IPS-20b (cell line): ENCODE results near the gene CDH13.

Source experiments
- H3K27ac ChIP-seq: one replicate; pipeline ENCODE4 v1.5.1; 2013; ENCODE audit warnings: low read length
- H3K27me3 ChIP-seq: 2 replicates; pipeline ENCODE4 v1.6.1; 2013; ENCODE audit warnings: mild to moderate bottlenecking, low read length, inconsistent platforms; ENCODE audit not compliant: insufficient read depth
- H3K36me3 ChIP-seq: 2 replicates; pipeline ENCODE4 v1.6.1; 2013; ENCODE audit warnings: low read depth, mild to moderate bottlenecking, inconsistent platforms, low read length, moderate library complexity; ENCODE audit not compliant: insufficient read depth
- H3K4me1 ChIP-seq: 2 replicates; pipeline ENCODE4 v1.6.1; 2013; ENCODE audit warnings: mild to moderate bottlenecking, control low read depth, inconsistent platforms, low read length, moderate library complexity; ENCODE audit not compliant: insufficient read depth
- H3K4me3 ChIP-seq: 2 replicates; pipeline ENCODE4 v1.5.1; 2013; ENCODE audit warnings: mild to moderate bottlenecking, low read length, inconsistent platforms
- H3K9ac ChIP-seq: 2 replicates; pipeline ENCODE4 v1.6.1; 2013; ENCODE audit warnings: low read depth, mild to moderate bottlenecking, inconsistent platforms, low read length, moderate library complexity
- H3K9me3 ChIP-seq: 2 replicates; pipeline ENCODE4 v1.6.1; 2013; ENCODE audit warnings: mild to moderate bottlenecking, low read depth, low read length, inconsistent platforms; ENCODE audit not compliant: insufficient read depth

Gene CDH13

GRCh38 chr16:83772806-83773205, 1146.0 kb downstream of the CDH13 start:
- Histone ChIP-seq H3K9me3 (no peaks in the 10 kb centered on the region), H3K4me3 (no peak overlapping the region), H3K4me1 (peaks cover 12% of the 10 kb centered on the region), H3K36me3 (no peaks in the 10 kb centered on the region), H3K27me3 (no peaks in the 10 kb centered on the region), H3K9ac (no peak overlapping the region), H3K27ac (no peak overlapping the region)

DNA sequence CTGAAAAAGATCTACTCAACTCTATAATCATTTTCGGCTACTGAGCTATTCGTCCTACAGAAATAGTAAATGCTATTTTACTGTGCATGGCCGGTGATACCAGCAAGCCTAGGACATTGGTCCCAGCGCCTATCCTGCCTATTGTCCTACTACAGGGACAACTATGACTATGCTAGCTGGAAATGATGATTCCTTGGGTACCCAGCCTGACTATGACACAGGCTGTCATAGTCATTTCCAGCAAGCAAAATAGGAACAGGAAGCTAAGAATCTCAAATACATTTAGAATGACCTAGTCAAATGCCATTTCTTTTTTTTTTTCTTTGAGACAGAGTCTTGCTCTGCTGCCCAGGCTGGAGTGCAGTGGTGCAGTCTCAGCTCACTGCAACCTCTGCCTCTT, 1147.3 kb downstream of the CDH13 start:
- Histone ChIP-seq H3K4me1 (peaks cover 9% of the 10 kb centered on the region), H3K4me3 (no peak overlapping the region), H3K9ac (no peak overlapping the region), H3K36me3 (no peaks in the 10 kb centered on the region), H3K27ac (no peak overlapping the region), H3K9me3 (no peaks in the 10 kb centered on the region), H3K27me3 (no peaks in the 10 kb centered on the region)

DNA sequence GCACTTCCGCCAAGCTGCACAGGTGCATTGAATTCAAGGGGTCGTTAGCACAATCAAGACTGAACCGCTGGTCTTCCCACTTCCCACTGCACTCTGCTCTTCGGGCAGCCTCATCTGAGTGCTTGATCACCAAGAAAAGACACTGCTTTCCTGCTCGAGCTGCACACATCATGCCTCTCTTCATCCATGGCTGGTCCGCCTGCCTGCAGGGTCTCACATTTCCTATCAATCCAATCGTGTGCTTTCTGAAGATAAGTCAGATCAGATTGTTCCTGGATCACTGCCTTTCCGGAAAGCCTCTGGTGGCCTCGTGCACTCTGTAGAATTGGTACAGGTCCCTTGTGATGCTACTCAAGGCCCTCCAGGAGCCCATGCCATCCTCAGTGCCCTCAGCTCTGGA, 1150.2 kb downstream of the CDH13 start:
- Histone ChIP-seq H3K9ac (no peak overlapping the region), H3K4me1 (no peaks in the 10 kb centered on the region)

GRCh38 chr16:83779886-83780285, 1153.1 kb downstream of the CDH13 start:
- H3K9ac ChIP-seq = no peak overlapping the region
- no peaks in the 10 kb centered on the region for H3K36me3 ChIP-seq
- H3K9me3 ChIP-seq = no peaks in the 10 kb centered on the region
- H3K4me1 ChIP-seq = no peaks in the 10 kb centered on the region
- no peaks in the 10 kb centered on the region for H3K27me3 ChIP-seq
- H3K4me3 ChIP-seq = no peak overlapping the region
- no peak overlapping the region for H3K27ac ChIP-seq

More for the DNA sequence above, 1150.2 kb downstream of the CDH13 start:
- Histone ChIP-seq H3K4me3 (no peak overlapping the region), H3K9me3 (no peaks in the 10 kb centered on the region), H3K27me3 (no peaks in the 10 kb centered on the region), H3K36me3 (no peaks in the 10 kb centered on the region), H3K27ac (no peak overlapping the region)

GRCh38 chr16:83785455-83785854, 1158.7 kb downstream of the CDH13 start:
- no peaks in the 10 kb centered on the region for H3K4me1 ChIP-seq
- H3K9me3 ChIP-seq = no peaks in the 10 kb centered on the region
- H3K4me3 ChIP-seq = no peak overlapping the region
- H3K27me3 ChIP-seq = no peaks in the 10 kb centered on the region
- no peak overlapping the region for H3K27ac ChIP-seq
- H3K36me3 ChIP-seq = no peaks in the 10 kb centered on the region
- H3K9ac ChIP-seq = no peak overlapping the region

- H3K9me3 ChIP-seq = no peaks in the 10 kb centered on the region
- no peak overlapping the region for H3K27ac ChIP-seq
- no peak overlapping the region for H3K9ac ChIP-seq
- no peaks in the 10 kb centered on the region for H3K4me1 ChIP-seq
- H3K4me3 ChIP-seq = no peak overlapping the region
- no peaks in the 10 kb centered on the region for H3K27me3 ChIP-seq
- no peaks in the 10 kb centered on the region for H3K36me3 ChIP-seq
These were observed 1163.1 kb downstream of the CDH13 start for GRCh38 chr16:83789642-83790401.

DNA sequence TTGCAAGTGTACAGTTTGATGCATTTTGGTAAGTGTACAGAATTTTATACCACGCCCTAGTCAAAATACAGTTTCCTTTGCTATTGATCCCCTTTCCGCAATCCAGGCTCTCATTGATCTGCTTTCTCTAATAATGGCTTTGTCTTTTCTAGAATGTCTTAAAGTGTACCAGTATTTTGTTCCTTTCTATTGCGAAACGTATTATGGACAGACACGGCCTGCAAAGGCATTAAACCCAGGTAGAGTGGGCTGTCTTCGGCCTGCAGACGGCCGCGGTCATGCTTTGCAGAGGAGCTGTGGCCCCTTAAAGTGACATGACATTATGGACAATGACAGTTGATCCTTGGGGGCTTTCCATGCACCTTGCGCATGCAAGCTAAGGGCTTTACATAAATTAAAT, 1165.1 kb downstream of the CDH13 start:
- Histone ChIP-seq H3K9me3 (no peaks in the 10 kb centered on the region), H3K27me3 (no peaks in the 10 kb centered on the region), H3K27ac (no peak overlapping the region), H3K36me3 (no peaks in the 10 kb centered on the region), H3K9ac (no peak overlapping the region), H3K4me3 (no peak overlapping the region), H3K4me1 (no peaks in the 10 kb centered on the region)

DNA sequence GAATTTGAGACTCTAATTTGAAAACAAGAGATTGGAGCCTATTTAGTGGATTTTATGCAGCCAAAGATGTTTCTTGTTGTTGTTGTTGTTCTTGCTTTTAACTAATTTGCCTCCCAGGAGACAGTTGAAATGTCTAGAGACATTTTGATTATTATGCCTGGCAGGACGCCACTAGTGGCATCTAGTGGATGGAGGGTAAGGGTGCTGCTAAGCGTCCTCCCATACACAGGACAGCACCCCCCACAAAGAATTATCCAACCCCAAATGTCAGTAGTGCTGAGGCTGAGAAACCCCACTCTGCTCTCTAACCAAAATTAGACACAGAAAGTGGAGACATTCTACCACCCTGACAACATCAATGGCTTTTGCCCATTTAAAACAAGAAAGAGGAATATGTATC, 1165.6 kb downstream of the CDH13 start:
- Histone ChIP-seq H3K4me1 (no peaks in the 10 kb centered on the region), H3K27ac (no peak overlapping the region), H3K4me3 (no peak overlapping the region), H3K36me3 (no peaks in the 10 kb centered on the region), H3K9ac (no peak overlapping the region), H3K9me3 (no peaks in the 10 kb centered on the region), H3K27me3 (no peaks in the 10 kb centered on the region)

- Histone ChIP-seq H3K9ac (no peak overlapping the region), H3K9me3 (no peaks in the 10 kb centered on the region), H3K4me1 (no peaks in the 10 kb centered on the region), H3K4me3 (no peak overlapping the region), H3K36me3 (no peaks in the 10 kb centered on the region), H3K27ac (no peak overlapping the region), H3K27me3 (no peaks in the 10 kb centered on the region)
These were observed 1166.4 kb downstream of the CDH13 start for GRCh38 chr16:83793179-83793578.

DNA sequence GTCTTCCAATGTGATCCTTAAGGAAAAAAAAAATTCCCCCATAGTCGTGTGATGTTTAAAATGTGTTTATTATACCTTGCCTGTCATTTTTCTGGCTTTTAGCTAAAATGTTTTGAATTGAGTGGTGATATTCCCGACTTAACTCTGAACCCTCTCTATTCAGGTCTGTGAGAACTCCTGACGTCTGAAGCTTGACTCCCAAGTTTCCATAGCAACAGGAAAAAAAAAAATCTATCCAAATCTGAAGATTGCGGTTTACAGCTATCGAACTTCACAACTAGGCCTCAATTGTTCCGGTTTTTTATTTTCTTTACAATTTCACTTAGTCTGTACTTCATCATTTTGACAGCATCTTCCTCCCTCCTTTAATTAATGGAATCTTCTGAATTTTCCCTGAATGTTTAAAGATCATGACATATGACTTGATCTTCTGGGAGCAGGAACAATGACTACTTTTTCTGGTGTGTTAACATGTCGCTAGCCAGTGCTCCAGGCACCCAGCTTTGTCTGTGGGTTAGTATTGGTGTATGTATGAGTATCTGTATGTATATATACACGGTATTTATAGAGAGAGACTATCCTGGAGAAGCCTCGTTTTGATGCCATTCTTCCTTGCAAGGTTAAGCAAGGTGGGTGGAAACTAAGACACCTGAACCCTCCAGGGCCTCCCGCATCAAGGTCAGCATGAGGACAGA, 1168.2 kb downstream of the CDH13 start:
- H3K27me3 ChIP-seq = no peaks in the 10 kb centered on the region

GRCh38 chr16:83797013-83797412, 1170.2 kb downstream of the CDH13 start:
- Histone ChIP-seq H3K4me3 (no peak overlapping the region), H3K4me1 (peaks cover under 1% of the 10 kb centered on the region; the same call in 1 of the 2 replicates), H3K36me3 (no peaks in the 10 kb centered on the region), H3K27ac (no peak overlapping the region), H3K27me3 (no peaks in the 10 kb centered on the region), H3K9me3 (no peaks in the 10 kb centered on the region), H3K9ac (no peak overlapping the region)

More for the DNA sequence above, 1168.2 kb downstream of the CDH13 start:
- no peak overlapping the region for H3K9ac ChIP-seq
- H3K4me1 ChIP-seq = no peaks in the 10 kb centered on the region
- H3K36me3 ChIP-seq = no peaks in the 10 kb centered on the region
- no peaks in the 10 kb centered on the region for H3K9me3 ChIP-seq
- H3K4me3 ChIP-seq = no peak overlapping the region
- no peak overlapping the region for H3K27ac ChIP-seq

- peaks cover 12% of the 10 kb centered on the region; the same call in 1 of the 2 replicates for H3K4me1 ChIP-seq
- no peaks in the 10 kb centered on the region for H3K9me3 ChIP-seq
- H3K27me3 ChIP-seq = no peaks in the 10 kb centered on the region
- no peak overlapping the region for H3K4me3 ChIP-seq
- H3K9ac ChIP-seq = no peak overlapping the region
- no peaks in the 10 kb centered on the region for H3K36me3 ChIP-seq
- no peak overlapping the region for H3K27ac ChIP-seq
These were observed 1172.6 kb downstream of the CDH13 start for GRCh38 chr16:83799336-83799735.
